HepG2 (cell line): ENCODE data around the gene LYPD8. TPM values are rescaled to one million over a fixed set of nuclear protein-coding genes. Genes with fewer than 3 reads are reported as not detected.

Source experiments
- ARID3A ChIP-seq: IDR thresholded peaks from 2 replicates; pipeline ENCODE4 v1.6.1; 2012; ENCODE audit warnings: low read depth, low read length, improper control_type of control experiment
- CAMTA2 ChIP-seq: sonication (generic); formaldehyde crosslinking; IDR thresholded peaks from 2 replicates; pipeline ENCODE4 v1.4.0; 2020; ENCODE audit warnings: mild to moderate bottlenecking, missing genetic modification reagents, borderline replicate concordance
- ELF3 ChIP-seq: IDR thresholded peaks from 2 replicates; pipeline ENCODE4 v1.6.1; 2016; ENCODE audit warnings: missing genetic modification reagents, missing compliant biosample characterization
- PAXIP1 ChIP-seq: sonication (generic); formaldehyde crosslinking; conservative IDR thresholded peaks from 2 replicates; pipeline ENCODE4 v1.4.0; 2020; ENCODE audit warnings: mild to moderate bottlenecking, missing genetic modification reagents, moderate library complexity
- PITX1 ChIP-seq: sonication (generic); formaldehyde crosslinking; IDR thresholded peaks from 2 replicates; pipeline ENCODE4 v1.5.1; 2020; ENCODE audit warnings: mild to moderate bottlenecking, missing genetic modification reagents
- POLR2G ChIP-seq: fragments of 200-400 bp; formaldehyde crosslinking; IDR thresholded peaks from 2 replicates; pipeline ENCODE4 v1.6.1; 2018; ENCODE audit warnings: mild to moderate bottlenecking, low read depth, low read length, moderate library complexity
- REXO4 ChIP-seq: sonication (generic); formaldehyde crosslinking; IDR thresholded peaks from 2 replicates; pipeline ENCODE4 v1.8.0; 2022; ENCODE audit warnings: missing genetic modification reagents, mild to moderate bottlenecking, borderline replicate concordance
- SOX13 ChIP-seq, 3 experiments: fragments of 450-650 bp in 1 of 3; sonication (generic) in 1 of 3; formaldehyde crosslinking in 1 of 3; IDR thresholded peaks in 2 of 3; conservative IDR thresholded peaks in 1 of 3; 2 replicates each; pipeline versions ENCODE4 v1.5.0 to v1.6.1; 2016 to 2020; ENCODE audit warnings: antibody characterized with exemption in 1 of 3, mild to moderate bottlenecking in 1 of 3, missing compliant biosample characterization in 1 of 3, missing genetic modification reagents in 1 of 3, moderate library complexity in 1 of 3
- SOX6 ChIP-seq, 2 experiments: fragments of 450-650 bp in 1 of 2; sonication (generic) in 1 of 2; formaldehyde crosslinking in 1 of 2; IDR thresholded peaks; 2 replicates each; pipeline versions ENCODE4 v1.4.0 to v1.6.1; 2017 to 2020; ENCODE audit warnings: antibody characterized with exemption in 1 of 2, mild to moderate bottlenecking in 1 of 2, missing genetic modification reagents in 1 of 2
- TEAD3 ChIP-seq: optimal IDR thresholded peaks from 2 replicates; pipeline ENCODE3; 2016; ENCODE audit warnings: borderline replicate concordance
- ZNF292 ChIP-seq: sonication (generic); formaldehyde crosslinking; IDR thresholded peaks from 2 replicates; pipeline ENCODE4 v1.8.1; 2022; ENCODE audit warnings: mild to moderate bottlenecking, low read depth, missing genetic modification reagents, borderline replicate concordance
- polyA plus RNA-seq, 8 experiments: library from polyadenylated mRNA; depleted of rRNA in 3 of 8; stranded (reverse) in 7 of 8; unstranded in 1 of 8; fragments of >200 nt; fragmentation: Illumina TruSeq in 4 of 8; extraction: Trizol in 4 of 8; gene quantifications; 2 replicates each; pipeline versions ENCODE4 v1.2.1 to v1.2.3, GENCODE V29; 2011 to 2016; ENCODE audit warnings: low read depth in 4 of 8, missing spikeins in 1 of 8, mixed read lengths in 1 of 8; ENCODE audit not compliant: insufficient read depth in 1 of 8
- total RNA-seq, 5 experiments: library from RNA; depleted of rRNA; stranded (reverse); fragments of >200 nt; fragmentation: Illumina TruSeq; extraction: Trizol; gene quantifications; 2 replicates each; pipeline ENCODE4 v1.2.3, GENCODE V29; 2016; ENCODE audit warnings: low read depth in 1 of 5
- TF ChIP-seq, protein P1 (sequence below): IDR thresholded peaks from 2 replicates; pipeline ENCODE4 v1.4.0; 2020; ENCODE audit warnings: mild to moderate bottlenecking, missing genetic modification reagents
- TF ChIP-seq, protein P2 (sequence below): IDR thresholded peaks from 2 replicates; pipeline ENCODE4 v1.6.1; 2016; ENCODE audit warnings: missing compliant biosample characterization, missing genetic modification reagents, borderline replicate concordance

LYPD8 gene
- total and polyA plus RNA-seq, 2 of the 13 experiments (the other 11 are each of a cell fraction or from before 2014, with no cell fraction given): not detected

DNA sequence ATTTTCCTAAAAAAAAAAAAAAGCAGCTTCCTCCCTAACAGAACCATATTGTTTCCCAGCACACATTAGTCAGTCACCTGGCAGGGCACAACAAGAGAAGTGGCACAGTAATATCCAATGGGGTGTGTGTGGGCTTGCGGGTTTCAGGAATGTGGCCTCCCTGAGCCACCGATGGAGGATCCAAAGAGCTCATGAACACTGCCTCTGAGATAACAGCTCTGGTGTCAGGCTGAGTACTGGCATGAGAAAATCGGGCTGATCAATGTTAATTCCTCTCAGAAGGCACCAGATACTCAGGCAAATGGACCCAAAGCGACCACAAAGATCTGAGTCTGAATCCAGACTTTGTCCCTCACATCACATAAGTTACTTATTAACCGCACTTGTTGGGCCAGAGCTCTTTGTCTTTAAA lies 2.2 kb upstream of the LYPD8 start (continued):
- TF ChIP-seq ZNF292 (CRISPR knock-in tag) (0 out of 2 replicates have a peak, but pooled peaks have one; percentile 40), REXO4 (no peak), SOX6 (IDR thresholded peaks at IDR 0.05) (no peak), SOX6 (CRISPR knock-in tag; IDR thresholded peaks at IDR 0.05) (peak; percentile 81), PAXIP1 (CRISPR knock-in tag) (peak; percentile 87), PITX1 (CRISPR knock-in tag) (0 out of 2 replicates have a peak, but pooled peaks have one; percentile 32), TEAD3 (CRISPR knock-in tag) (peak; percentile 88), POLR2G (peak; percentile 46; the same call in 1 of the 2 replicates), SOX13 (IDR thresholded peaks at IDR 0.05) (0 out of 2 replicates have a peak, but pooled peaks have one; percentile 14), SOX13 (CRISPR knock-in tag; conservative IDR thresholded peaks at IDR 0.05 in 1 of 2, IDR thresholded peaks at IDR 0.05 in 1 of 2) (peak in 1 of 2 experiments; percentile 34; a peak in 2 of 4 replicates), CAMTA2 (CRISPR knock-in tag) (no peak), ELF3 (peak; percentile 28; the same call in 1 of the 2 replicates), ARID3A (peak; percentile 32; the same call in 1 of the 2 replicates)
- TF ChIP-seq, protein P1, sequence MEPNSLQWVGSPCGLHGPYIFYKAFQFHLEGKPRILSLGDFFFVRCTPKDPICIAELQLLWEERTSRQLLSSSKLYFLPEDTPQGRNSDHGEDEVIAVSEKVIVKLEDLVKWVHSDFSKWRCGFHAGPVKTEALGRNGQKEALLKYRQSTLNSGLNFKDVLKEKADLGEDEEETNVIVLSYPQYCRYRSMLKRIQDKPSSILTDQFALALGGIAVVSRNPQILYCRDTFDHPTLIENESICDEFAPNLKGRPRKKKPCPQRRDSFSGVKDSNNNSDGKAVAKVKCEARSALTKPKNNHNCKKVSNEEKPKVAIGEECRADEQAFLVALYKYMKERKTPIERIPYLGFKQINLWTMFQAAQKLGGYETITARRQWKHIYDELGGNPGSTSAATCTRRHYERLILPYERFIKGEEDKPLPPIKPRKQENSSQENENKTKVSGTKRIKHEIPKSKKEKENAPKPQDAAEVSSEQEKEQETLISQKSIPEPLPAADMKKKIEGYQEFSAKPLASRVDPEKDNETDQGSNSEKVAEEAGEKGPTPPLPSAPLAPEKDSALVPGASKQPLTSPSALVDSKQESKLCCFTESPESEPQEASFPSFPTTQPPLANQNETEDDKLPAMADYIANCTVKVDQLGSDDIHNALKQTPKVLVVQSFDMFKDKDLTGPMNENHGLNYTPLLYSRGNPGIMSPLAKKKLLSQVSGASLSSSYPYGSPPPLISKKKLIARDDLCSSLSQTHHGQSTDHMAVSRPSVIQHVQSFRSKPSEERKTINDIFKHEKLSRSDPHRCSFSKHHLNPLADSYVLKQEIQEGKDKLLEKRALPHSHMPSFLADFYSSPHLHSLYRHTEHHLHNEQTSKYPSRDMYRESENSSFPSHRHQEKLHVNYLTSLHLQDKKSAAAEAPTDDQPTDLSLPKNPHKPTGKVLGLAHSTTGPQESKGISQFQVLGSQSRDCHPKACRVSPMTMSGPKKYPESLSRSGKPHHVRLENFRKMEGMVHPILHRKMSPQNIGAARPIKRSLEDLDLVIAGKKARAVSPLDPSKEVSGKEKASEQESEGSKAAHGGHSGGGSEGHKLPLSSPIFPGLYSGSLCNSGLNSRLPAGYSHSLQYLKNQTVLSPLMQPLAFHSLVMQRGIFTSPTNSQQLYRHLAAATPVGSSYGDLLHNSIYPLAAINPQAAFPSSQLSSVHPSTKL: peak; percentile 61; the same call in 1 of the 2 replicates
- TF ChIP-seq, protein P2, sequence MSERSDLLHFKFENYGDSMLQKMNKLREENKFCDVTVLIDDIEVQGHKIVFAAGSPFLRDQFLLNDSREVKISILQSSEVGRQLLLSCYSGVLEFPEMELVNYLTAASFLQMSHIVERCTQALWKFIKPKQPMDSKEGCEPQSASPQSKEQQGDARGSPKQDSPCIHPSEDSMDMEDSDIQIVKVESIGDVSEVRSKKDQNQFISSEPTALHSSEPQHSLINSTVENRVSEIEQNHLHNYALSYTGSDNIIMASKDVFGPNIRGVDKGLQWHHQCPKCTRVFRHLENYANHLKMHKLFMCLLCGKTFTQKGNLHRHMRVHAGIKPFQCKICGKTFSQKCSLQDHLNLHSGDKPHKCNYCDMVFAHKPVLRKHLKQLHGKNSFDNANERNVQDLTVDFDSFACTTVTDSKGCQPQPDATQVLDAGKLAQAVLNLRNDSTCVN: no peak
